ENCODE results near the gene NRDC.

- TF ChIP-seq RHOXF2B (CRISPR knock-in tag; conservative IDR thresholded peaks at IDR 0.05) (no peak), DEAF1 (CRISPR knock-in tag; IDR thresholded peaks at IDR 0.05) (no peak), POLR2AphosphoS5 (IDR thresholded peaks at IDR 0.05; ENCODE audit: control insufficient read depth, insufficient read depth, low read depth, low read length) (no peak), POLR3A (IDR thresholded peaks at IDR 0.05; ENCODE audit: borderline replicate concordance, extremely low read depth, insufficient read depth, insufficient read length) (no peak), HLTF (IDR thresholded peaks at IDR 0.05) (no peak), ZNF431 (CRISPR knock-in tag; IDR thresholded peaks at IDR 0.05) (no peak), RCOR1 (IDR thresholded peaks at IDR 0.05; ENCODE audit: borderline replicate concordance in 1 of 2, low read depth in 2 of 2, low read length in 2 of 2) (no peak), ETS2 (tag; IDR thresholded peaks at IDR 0.05; ENCODE audit: borderline replicate concordance, poor library complexity, severe bottlenecking) (no peak), CXXC5 (CRISPR knock-in tag; IDR thresholded peaks at IDR 0.05) (no peak), CTCF (IDR thresholded peaks at IDR 0.05 in 2 of 3, conservative IDR thresholded peaks at IDR 0.05 in 1 of 3; ENCODE audit: insufficient read depth in 2 of 3, low read depth in 1 of 3, low read length in 3 of 3) (no peak), FOXK1 (CRISPR knock-in tag; IDR thresholded peaks at IDR 0.05; ENCODE audit: borderline replicate concordance) (no peak), RB1 (IDR thresholded peaks at IDR 0.05; ENCODE audit: low read depth) (no peak), ETV6 (IDR thresholded peaks at IDR 0.05; ENCODE audit: borderline replicate concordance in 1 of 2, low read depth in 2 of 2, low read length in 1 of 2) (no peak), ETV6 (CRISPR knock-in tag; IDR thresholded peaks at IDR 0.05; ENCODE audit: borderline replicate concordance) (no peak), HINFP (tag; conservative IDR thresholded peaks at IDR 0.05; ENCODE audit: low read depth) (no peak)
Observed at GRCh38 chr1:51829058-51829457, 49.5 kb downstream of the NRDC start.
